Right ventricle myocardium inferior (tissue), 1 donor: ENCODE data around the gene EMILIN2. TPM values are rescaled to one million over a fixed set of nuclear protein-coding genes. Genes with fewer than 3 reads are reported as not detected.

ENCODE experiments used
- ATAC-seq: fragments of 200-7000 bp; cut with Tn5 transposase; one replicate; pipeline ENCODE4 v1.9.1; 2020; ENCODE audit warnings: mild to moderate bottlenecking, moderate library complexity
- DNase-seq: peaks from one replicate; pipeline ENCODE4 v3.0.0; 2021; ENCODE audit errors: missing footprints
- intact Hi-C: fragments of 100-400 bp; cut with DNase I; formaldehyde crosslinking; loops from one replicate; pipeline ENCODE4 v1.11.0; 2022
- total RNA-seq: library from RNA; stranded (reverse); fragmentation: NEBNext Ultra II Directional; extraction: Animal tissue kit (Norgen Biotek cat#: 25700); gene quantifications from one replicate; pipeline ENCODE4 v1.2.1, GENCODE V29; 2021
- donor health status: DM: no; HTN: yes; CAD: no; lungs with severe emphysema.

EMILIN2 gene
- total RNA-seq, 1 donor from 2014 or later, result 24.6 TPM

- DNase-seq (no peak), ATAC-seq (no peak)
- intact Hi-C loops, result no loop called here
Measured at GRCh38 chr18:2891526-2892431, 45.0 kb downstream of the EMILIN2 start.

GRCh38 chr18:2893056-2893455 is 46.2 kb downstream of the EMILIN2 start:
- DNase-seq, result no peak
- intact Hi-C loops, result no loop called here
- no peak for ATAC-seq

GRCh38 chr18:2893676-2894075 is 46.9 kb downstream of the EMILIN2 start:
- ATAC-seq, result no peak
- no peak for DNase-seq
- intact Hi-C loops, result loop anchor here (2.0 kb wide), 2 partner anchors 13 to 37 kb away; no protein-coding TSS in a partner anchor

- intact Hi-C loops, result loop anchor here (2.0 kb wide), 2 partner anchors 13 to 37 kb away; no protein-coding TSS in a partner anchor
- ATAC-seq (peak; percentile 92), DNase-seq (peak; percentile 80)
Measured at GRCh38 chr18:2894131-2894840, 47.5 kb downstream of the EMILIN2 start.

- no peak for DNase-seq
- intact Hi-C loops, result loop anchor here (2.0 kb wide), 2 partner anchors 14 to 38 kb away; no protein-coding TSS in a partner anchor
- ATAC-seq, result no peak
Measured at GRCh38 chr18:2894841-2895370, 48.1 kb downstream of the EMILIN2 start.

- DNase-seq, result no peak
- ATAC-seq, result no peak
- intact Hi-C loops, result loop anchor here (2.0 kb wide), 2 partner anchors 15 to 39 kb away; no protein-coding TSS in a partner anchor
Measured at GRCh38 chr18:2895391-2895790, 48.6 kb downstream of the EMILIN2 start.

- ATAC-seq, result no peak
- no peak for DNase-seq
- intact Hi-C loops, result no loop called here
Measured at GRCh38 chr18:2896990-2897389, 50.2 kb downstream of the EMILIN2 start.

- intact Hi-C loops, result no loop called here
- DNase-seq, result no peak
- no peak for ATAC-seq
Measured at GRCh38 chr18:2897448-2898185, 50.8 kb downstream of the EMILIN2 start.

GRCh38 chr18:2898186-2898640 is 51.4 kb downstream of the EMILIN2 start:
- no peak for DNase-seq
- intact Hi-C loops, result no loop called here
- ATAC-seq, result no peak

- intact Hi-C loops, result loop anchor here (10.0 kb wide), 1 partner anchor 106 kb away; no protein-coding TSS in a partner anchor
- no peak for ATAC-seq
- DNase-seq, result no peak
Measured at GRCh38 chr18:2900684-2901422, 54.0 kb downstream of the EMILIN2 start.

- no peak for DNase-seq
- ATAC-seq, result peak; percentile 35
- intact Hi-C loops, result loop anchor here (10.0 kb wide), 1 partner anchor 107 kb away; no protein-coding TSS in a partner anchor
Measured at GRCh38 chr18:2901423-2901985, 54.7 kb downstream of the EMILIN2 start.

GRCh38 chr18:2902327-2902726 is 55.5 kb downstream of the EMILIN2 start:
- ATAC-seq (no peak), DNase-seq (no peak)
- intact Hi-C loops, result loop anchor here (10.0 kb wide), 1 partner anchor 108 kb away; no protein-coding TSS in a partner anchor

GRCh38 chr18:2903006-2903405 is 56.2 kb downstream of the EMILIN2 start:
- peak; percentile 83 for DNase-seq
- intact Hi-C loops, result loop anchor here (10.0 kb wide), 1 partner anchor 108 kb away; no protein-coding TSS in a partner anchor

GRCh38 chr18:2905854-2906703 is 59.3 kb downstream of the EMILIN2 start:
- DNase-seq (peak; percentile 85), ATAC-seq (peak; percentile 51)
- intact Hi-C loops, result loop anchor here (10.0 kb wide), 1 partner anchor 111 kb away; no protein-coding TSS in a partner anchor

More at GRCh38 chr18:2903006-2903405, 56.2 kb downstream of the EMILIN2 start:
- peak; percentile 65 for ATAC-seq

- no peak for DNase-seq
- intact Hi-C loops, result loop anchor here (10.0 kb wide), 1 partner anchor 112 kb away; no protein-coding TSS in a partner anchor
- ATAC-seq, result peak; percentile 24
Measured at GRCh38 chr18:2906704-2907549, 60.1 kb downstream of the EMILIN2 start.
